Liver (tissue), 9 donors: Measurements from ENCODE around the gene PRAMEF1. TPM values are rescaled to one million over a fixed set of nuclear protein-coding genes. Genes with fewer than 3 reads are reported as not detected.

ENCODE experiments used
- DNase-seq: peaks from one replicate; pipeline ENCODE4 v3.0.0-alpha.2; 2017; ENCODE audit warnings: low spot score
- H3K27ac ChIP-seq, 2 donors: one replicate each; pipeline ENCODE4 v1.7.0; 2013; ENCODE audit warnings: inconsistent platforms in 2 of 2, low read length in 2 of 2, control low read depth in 1 of 2, low read depth in 1 of 2, mild to moderate bottlenecking in 1 of 2
- H3K27me3 ChIP-seq, 4 donors: one replicate each; pipeline versions ENCODE4 v1.6.1 to v1.7.0; 2013; ENCODE audit warnings: low read length in 3 of 4, inconsistent platforms in 1 of 4, mild to moderate bottlenecking in 1 of 4, moderate library complexity in 1 of 4; ENCODE audit not compliant: control insufficient read depth in 4 of 4, insufficient read depth in 4 of 4
- H3K36me3 ChIP-seq, 4 donors: one replicate each; pipeline versions ENCODE4 v1.6.1 to v1.7.0; 2013; ENCODE audit warnings: low read length in 3 of 4, mild to moderate bottlenecking in 3 of 4, low read depth in 1 of 4, moderate library complexity in 1 of 4; ENCODE audit not compliant: control insufficient read depth in 4 of 4, insufficient read depth in 3 of 4
- H3K4me1 ChIP-seq, 4 donors: one replicate each; pipeline versions ENCODE4 v1.6.1 to v1.7.0; 2013; ENCODE audit warnings: low read length in 3 of 4, mild to moderate bottlenecking in 3 of 4, moderate library complexity in 1 of 4; ENCODE audit not compliant: control insufficient read depth in 4 of 4, insufficient read depth in 4 of 4
- H3K4me3 ChIP-seq, 3 donors: one replicate each; pipeline versions ENCODE4 v1.6.1 to v1.7.0; 2013; ENCODE audit warnings: low read length in 3 of 3, control low read depth in 1 of 3, low read depth in 1 of 3, mild to moderate bottlenecking in 1 of 3
- H3K9ac ChIP-seq, 2 donors: one replicate each; pipeline ENCODE4 v1.7.0; 2013; ENCODE audit warnings: low read length in 2 of 2, mild to moderate bottlenecking in 2 of 2, moderate library complexity in 2 of 2, control low read depth in 1 of 2, low read depth in 1 of 2
- H3K9me3 ChIP-seq, 4 donors: one replicate each; pipeline versions ENCODE4 v1.6.1 to v1.7.0; 2013; ENCODE audit warnings: low read length in 3 of 4; ENCODE audit not compliant: control insufficient read depth in 4 of 4
- ATF3 ChIP-seq: IDR thresholded peaks from 2 replicates; pipeline ENCODE4 v1.6.1; 2016; ENCODE audit warnings: antibody characterized with exemption
- CTCF ChIP-seq: fragments of 150-350 bp; IDR thresholded peaks from 2 replicates; pipeline ENCODE4 v1.5.1; 2017; ENCODE audit warnings: improper control_type of control experiment, low read depth, low read length; ENCODE audit not compliant: missing input control
- EGR1 ChIP-seq, 2 donors: IDR thresholded peaks; 2 replicates each; pipeline ENCODE4 v1.6.1; 2016 to 2018; ENCODE audit warnings: antibody characterized with exemption in 2 of 2, low read depth in 2 of 2
- FOXA1 ChIP-seq: IDR thresholded peaks from 2 replicates; pipeline ENCODE4 v1.6.1; 2016; ENCODE audit warnings: antibody characterized with exemption
- FOXA2 ChIP-seq: IDR thresholded peaks from 2 replicates; pipeline ENCODE4 v1.6.1; 2016; ENCODE audit warnings: antibody characterized with exemption
- GABPA ChIP-seq, 2 donors: IDR thresholded peaks in 1 of 2; conservative IDR thresholded peaks in 1 of 2; 2 replicates each; pipeline ENCODE4 v1.6.1; 2016; ENCODE audit warnings: antibody characterized with exemption in 2 of 2, mild to moderate bottlenecking in 1 of 2, moderate library complexity in 1 of 2
- HNF4A ChIP-seq, 2 donors: conservative IDR thresholded peaks; 2 replicates each; pipeline ENCODE4 v1.6.1; 2016; ENCODE audit warnings: antibody characterized with exemption in 2 of 2, mild to moderate bottlenecking in 2 of 2
- HNF4G ChIP-seq: IDR thresholded peaks from 2 replicates; pipeline ENCODE4 v1.6.1; 2016; ENCODE audit warnings: antibody characterized with exemption
- JUND ChIP-seq, 2 donors: IDR thresholded peaks; 2 replicates each; pipeline ENCODE4 v1.6.1; 2016; ENCODE audit warnings: antibody characterized with exemption in 2 of 2
- MAX ChIP-seq: IDR thresholded peaks from 2 replicates; pipeline ENCODE4 v1.6.1; 2016; ENCODE audit warnings: antibody characterized with exemption
- NR2F2 ChIP-seq: IDR thresholded peaks from 2 replicates; pipeline ENCODE4 v1.6.1; 2016; ENCODE audit warnings: antibody characterized with exemption
- RAD21 ChIP-seq, 2 donors: IDR thresholded peaks; 2 replicates each; pipeline ENCODE4 v1.6.1; 2016; ENCODE audit warnings: antibody characterized with exemption in 2 of 2, mild to moderate bottlenecking in 2 of 2
- REST ChIP-seq: IDR thresholded peaks from 2 replicates; pipeline ENCODE4 v1.6.1; 2016; ENCODE audit warnings: antibody characterized with exemption, mild to moderate bottlenecking
- RXRA ChIP-seq, 2 donors: IDR thresholded peaks; 2 replicates each; pipeline ENCODE4 v1.6.1; 2017 to 2018; ENCODE audit warnings: antibody characterized with exemption in 2 of 2, mild to moderate bottlenecking in 1 of 2
- SP1 ChIP-seq: IDR thresholded peaks from 2 replicates; pipeline ENCODE4 v1.6.1; 2018; ENCODE audit warnings: antibody characterized with exemption, mild to moderate bottlenecking
- TAF1 ChIP-seq: conservative IDR thresholded peaks from 2 replicates; pipeline ENCODE4 v1.6.1; 2016; ENCODE audit warnings: antibody characterized with exemption, mild to moderate bottlenecking
- YY1 ChIP-seq: IDR thresholded peaks from 2 replicates; pipeline ENCODE4 v1.6.1; 2016; ENCODE audit warnings: antibody characterized with exemption, mild to moderate bottlenecking
- ZBTB33 ChIP-seq: IDR thresholded peaks from 2 replicates; pipeline ENCODE4 v1.6.1; 2016; ENCODE audit warnings: antibody characterized with exemption
- WGBS: extraction: QIAGEN DNeasy Blood & Tissue Kit; methylation state at CpG from one replicate; pipeline ENCODE4 v1.1.7; 2013; 5-methylcytosine and 5-hydroxymethylcytosine counted together
- polyA plus RNA-seq, 2 donors: library from polyadenylated mRNA; stranded (reverse) in 1 of 2; unstranded in 1 of 2; fragments of 200-250 nt in 1 of 2; fragments of >200 nt in 1 of 2; fragmentation: Nextera tagmentation in 1 of 2; extraction: Ambion mirVana in 1 of 2; gene quantifications; one replicate each; pipeline versions ENCODE4 v1.2.1 to v1.2.3, GENCODE V29; 2013 to 2015
- total RNA-seq, 2 donors: library from RNA; depleted of rRNA; stranded (reverse); fragments of >200 nt; gene quantifications; one replicate each; pipeline ENCODE4 v1.2.3, GENCODE V29; 2014
- donor health status: healthy.
- donor health status: healthy.
- donor health status: healthy.
- donor health status: healthy.
- donor health status: healthy.

Gene PRAMEF1
- total and polyA plus RNA-seq, 4 donors: not detected

GRCh38 chr1:12810691-12811408 is 19.7 kb downstream of the PRAMEF1 start:
- Histone ChIP-seq H3K4me3 (no peak overlapping the region), H3K27me3 (peaks cover 0 to 3% (median 0%) of the 10 kb centered on the region in 4 donors), H3K9me3 (no peaks in the 10 kb centered on the region), H3K36me3 (no peaks in the 10 kb centered on the region), H3K27ac (no peak overlapping the region), H3K9ac (no peak overlapping the region), H3K4me1 (no peaks in the 10 kb centered on the region)
- TF ChIP-seq FOXA1: no peak
- no peak for TF ChIP-seq YY1
- TF ChIP-seq REST: no peak
- no peak for TF ChIP-seq EGR1 (IDR thresholded peaks at IDR 0.05; ENCODE audit: low read depth in 2 of 2)
- TF ChIP-seq JUND (IDR thresholded peaks at IDR 0.05): no peak
- no peak for TF ChIP-seq NR2F2
- no peak for TF ChIP-seq HNF4A (conservative IDR thresholded peaks at IDR 0.05)
- TF ChIP-seq ATF3: no peak
- no peak for TF ChIP-seq FOXA2
- TF ChIP-seq TAF1: no peak
- no peak for TF ChIP-seq ZBTB33
- no peak for TF ChIP-seq SP1
- no peak for DNase-seq
- WGBS: 64% methylated on average over 5 of the region's 5 CpGs

GRCh38 chr1:12811409-12811784 is 20.2 kb downstream of the PRAMEF1 start:
- Histone ChIP-seq H3K9me3 (no peaks in the 10 kb centered on the region), H3K27me3 (peaks cover 0 to under 1% (median 0%) of the 10 kb centered on the region in 4 donors), H3K4me1 (no peaks in the 10 kb centered on the region), H3K9ac (no peak overlapping the region), H3K36me3 (no peaks in the 10 kb centered on the region), H3K27ac (no peak overlapping the region), H3K4me3 (no peak overlapping the region)
- 55% methylated on average over 2 of the region's 2 CpGs for WGBS
- no peak for DNase-seq
- no peak for TF ChIP-seq ATF3
- no peak for TF ChIP-seq GABPA (IDR thresholded peaks at IDR 0.05 in 1 of 2, conservative IDR thresholded peaks at IDR 0.05 in 1 of 2)
- TF ChIP-seq NR2F2: no peak
- TF ChIP-seq HNF4G: no peak
- TF ChIP-seq SP1: no peak
- TF ChIP-seq YY1: no peak
- TF ChIP-seq FOXA2: no peak
- no peak for TF ChIP-seq CTCF
- no peak for TF ChIP-seq EGR1 (IDR thresholded peaks at IDR 0.05; ENCODE audit: low read depth in 2 of 2)
- no peak for TF ChIP-seq FOXA1
- TF ChIP-seq MAX: no peak
- TF ChIP-seq RAD21 (IDR thresholded peaks at IDR 0.05): no peak
- no peak for TF ChIP-seq REST
- TF ChIP-seq HNF4A (conservative IDR thresholded peaks at IDR 0.05): no peak
- TF ChIP-seq RXRA (IDR thresholded peaks at IDR 0.05): no peak
